ENCODE measurements around the gene TCF4. TPM values are rescaled to one million over a fixed set of nuclear protein-coding genes. Genes with fewer than 3 reads are reported as not detected.

Gene TCF4
- total and polyA plus RNA-seq, 7 donors, result 8.6 to 68.9 (median 36.8) TPM

- peak; percentile 73 to 87 for DNase-seq
- H3K36me3 ChIP-seq (ENCODE audit: insufficient read depth in 1 of 2, low read depth in 1 of 2), result peaks cover 0 to 66% of the 10 kb centered on the region in 2 donors
- H3K4me3 ChIP-seq, result no peak overlapping the region
- peaks cover 24% of the 10 kb centered on the region for H3K4me1 ChIP-seq
- no peaks in the 10 kb centered on the region for H3K9me3 ChIP-seq
- peak; percentile 29 for TF ChIP-seq CTCF (IDR thresholded peaks at IDR 0.05)
- peak overlapping the region; percentile 72 for H3K27ac ChIP-seq
- ATAC-seq, result peak; percentile 97 to 99 (median 99)
- no peaks in the 10 kb centered on the region for H3K27me3 ChIP-seq (ENCODE audit: insufficient read depth in 3 of 3, low read length in 2 of 3)
- intact Hi-C loops (cut with DNase I), result loop anchor here in 1 of 2 donors (5.0 kb wide), 1 partner anchor 47 kb away; no protein-coding TSS in a partner anchor
- 27 to 38% (median 27%) methylated on average over 5 of the region's 5 CpGs for WGBS, 3 donors
Measured at GRCh38 chr18:55275039-55275901, 312.7 kb downstream of the TCF4 start.

DNA sequence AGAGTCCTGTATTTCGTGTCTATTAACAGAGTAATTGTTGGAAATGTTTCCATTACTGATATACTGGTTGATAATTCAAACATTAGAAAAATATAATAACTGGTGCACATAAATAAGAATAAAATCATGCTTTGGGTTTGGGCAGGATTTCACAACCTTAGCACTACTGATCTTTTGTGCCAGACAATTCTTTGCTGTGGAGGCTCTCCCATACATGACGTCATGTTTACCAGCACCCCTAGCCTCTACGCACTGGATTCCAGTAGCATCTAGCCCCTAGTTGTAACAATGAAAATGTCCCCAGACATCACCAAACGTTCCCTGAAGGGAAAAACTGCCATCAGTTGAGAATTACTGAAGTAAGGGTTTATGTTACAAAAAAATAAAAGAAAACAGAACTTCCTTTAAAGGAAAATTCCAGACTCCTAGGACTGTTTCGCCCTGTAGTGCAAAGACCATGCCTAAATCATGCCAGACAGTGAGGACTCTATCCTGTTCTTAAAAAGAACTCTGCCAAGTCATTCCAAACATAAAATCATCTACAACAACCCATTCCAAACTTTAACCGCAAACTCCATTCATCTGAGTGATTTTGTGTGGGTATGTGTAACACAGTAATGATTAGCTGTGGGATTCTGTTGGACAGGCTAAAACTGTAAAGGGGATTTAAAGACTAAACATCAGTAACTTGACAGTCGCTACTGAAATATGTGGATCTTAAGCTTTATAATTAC is 315.3 kb downstream of the TCF4 start:
- WGBS, 3 donors, result 59 to 79% (median 68%) methylated on average over 7 of the region's 7 CpGs
- H3K27ac ChIP-seq, result no peak overlapping the region
- TF ChIP-seq CTCF (IDR thresholded peaks at IDR 0.05), result no peak
- H3K4me3 ChIP-seq, result no peak overlapping the region
- ATAC-seq, result no peak
- peaks cover 16% of the 10 kb centered on the region for H3K4me1 ChIP-seq
- H3K9me3 ChIP-seq, result no peaks in the 10 kb centered on the region
- no peak for DNase-seq
- H3K27me3 ChIP-seq (ENCODE audit: insufficient read depth in 3 of 3, low read length in 2 of 3), result no peaks in the 10 kb centered on the region
- intact Hi-C loops (cut with DNase I), result no loop called here
- H3K36me3 ChIP-seq (ENCODE audit: insufficient read depth in 1 of 2, low read depth in 1 of 2), result peaks cover 5 to 76% of the 10 kb centered on the region in 2 donors

GRCh38 chr18:55269622-55270021 is 318.4 kb downstream of the TCF4 start:
- Histone ChIP-seq H3K27me3 (ENCODE audit: insufficient read depth in 3 of 3, low read length in 2 of 3) (no peaks in the 10 kb centered on the region), H3K9me3 (no peaks in the 10 kb centered on the region), H3K4me3 (no peak overlapping the region), H3K36me3 (ENCODE audit: insufficient read depth in 1 of 2, low read depth in 1 of 2) (peaks cover 5 to 85% of the 10 kb centered on the region in 2 donors), H3K27ac (no peak overlapping the region), H3K4me1 (peaks cover 12% of the 10 kb centered on the region)
- TF ChIP-seq CTCF (IDR thresholded peaks at IDR 0.05), result no peak
- DNase-seq (no peak), ATAC-seq (no peak)
- WGBS, 3 donors, result 85 to 86% (median 86%) methylated on average over 5 of the region's 5 CpGs
- intact Hi-C loops (cut with DNase I), result no loop called here

GRCh38 chr18:55268628-55269275 is 319.2 kb downstream of the TCF4 start:
- intact Hi-C loops (cut with DNase I), result no loop called here
- no peaks in the 10 kb centered on the region for H3K27me3 ChIP-seq (ENCODE audit: insufficient read depth in 3 of 3, low read length in 2 of 3)
- no peaks in the 10 kb centered on the region for H3K9me3 ChIP-seq
- peaks cover 20% of the 10 kb centered on the region for H3K4me1 ChIP-seq
- 98 to 100% (median 98%) methylated on average over 5 of the region's 5 CpGs for WGBS, 3 donors
- no peak for ATAC-seq
- H3K4me3 ChIP-seq, result no peak overlapping the region
- TF ChIP-seq CTCF (IDR thresholded peaks at IDR 0.05), result no peak
- H3K36me3 ChIP-seq (ENCODE audit: insufficient read depth in 1 of 2, low read depth in 1 of 2), result peaks cover 5 to 78% of the 10 kb centered on the region in 2 donors
- peak overlapping the region; percentile 6 for H3K27ac ChIP-seq
- DNase-seq, result no peak

Data from psoas muscle (tissue), 8 donors.